ENCODE data around the gene ELAVL3. TPM values are rescaled to one million over a fixed set of nuclear protein-coding genes. Genes with fewer than 3 reads are reported as not detected.

Gene ELAVL3
- total RNA-seq, 2 experiments from 2014 or later, result not detected

- ChIA-PET CTCF (interaction anchor here (1.1 to 1.3 kb wide), 2 partner anchors 14 to 21 kb away, joined by 3 to 4 read pairs; no protein-coding TSS in a partner anchor), POLR2A (interaction anchor here (1.5 kb wide), 1 partner anchor 21 kb away, joined by 5 read pairs; no protein-coding TSS in a partner anchor)
- H3K9me3 Mint-ChIP-seq, result no peaks in the 10 kb centered on the region
- H3K4me1 Mint-ChIP-seq, result no peaks in the 10 kb centered on the region
- no peak for DNase-seq
- H3K4me3 Mint-ChIP-seq, result no peak overlapping the region
- H3K27ac Mint-ChIP-seq, result no peak overlapping the region
- peaks cover 3% of the 10 kb centered on the region for H3K27me3 Mint-ChIP-seq
- H3K36me3 Mint-ChIP-seq (ENCODE audit: low read depth), result no peaks in the 10 kb centered on the region
Measured at GRCh38 chr19:11401808-11402543, 78.9 kb downstream of the ELAVL3 start.

Other genes with a start within 250 kb of the ELAVL3 start
- not detected for gene ANGPTL8, start 241.4 kb downstream of the ELAVL3 start, total RNA-seq
- under 1 TPM; 0.35 to 0.68 TPM for gene DOCK6, start 218.5 kb downstream of the ELAVL3 start, total RNA-seq
- not detected for gene TSPAN16, start 184.9 kb downstream of the ELAVL3 start, total RNA-seq
- gene RAB3D, start 141.4 kb downstream of the ELAVL3 start, total RNA-seq, result 1 to 10 TPM; 8.3 to 8.4 TPM
- 10 to 100 TPM; 32.6 to 35.1 TPM for gene TMEM205, start 134.8 kb downstream of the ELAVL3 start, total RNA-seq
- 10 to 100 TPM; 24.0 to 24.7 TPM for gene CCDC159, start 134.5 kb downstream of the ELAVL3 start, total RNA-seq
- 1 to 10 TPM; 2.0 to 2.6 TPM for gene PLPPR2, start 125.6 kb downstream of the ELAVL3 start, total RNA-seq
- gene SWSAP1, start 106.4 kb downstream of the ELAVL3 start, total RNA-seq, result 1 to 10 TPM; 2.6 to 2.9 TPM
- 10 to 100 TPM; 10.0 to 10.2 TPM for gene EPOR, start 96.7 kb downstream of the ELAVL3 start, total RNA-seq
- not detected for gene RGL3, start 61.7 kb downstream of the ELAVL3 start, total RNA-seq
- not detected for gene ODAD3, start 45.9 kb downstream of the ELAVL3 start, total RNA-seq
- gene PRKCSH, start 45.4 kb downstream of the ELAVL3 start, total RNA-seq, result 100 to 1,000 TPM; 315 to 318 TPM
- gene ZNF653, start 24.8 kb upstream of the ELAVL3 start, total RNA-seq, result 10 to 100 TPM; 15.6 to 16.5 TPM
- gene ECSIT, start 48.1 kb upstream of the ELAVL3 start, total RNA-seq, result 10 to 100 TPM; 24.8 to 26.8 TPM
- not detected for gene CNN1, start 57.8 kb upstream of the ELAVL3 start, total RNA-seq
- gene ELOF1, start 78.2 kb upstream of the ELAVL3 start, total RNA-seq, result 10 to 100 TPM; 49.7 to 50.2 TPM
- gene ACP5, start 96.6 kb upstream of the ELAVL3 start, total RNA-seq, result 10 to 100 TPM; 21.3 to 21.4 TPM
- gene ZNF627, start 116.4 kb upstream of the ELAVL3 start, total RNA-seq, result 1 to 10 TPM; 6.1 to 6.7 TPM